Effector CD8-positive, alpha-beta T cell (primary cell): Measurements from ENCODE around the gene LPCAT3.
A peak's percentile ranks its signal among the peaks of the same experiment; 100 is the strongest.

Experiments used
- DNase-seq: peaks from one replicate; lab custom pipeline; 2025; lab: John Stamatoyannopoulos, UW

The LPCAT3 gene

DNA sequence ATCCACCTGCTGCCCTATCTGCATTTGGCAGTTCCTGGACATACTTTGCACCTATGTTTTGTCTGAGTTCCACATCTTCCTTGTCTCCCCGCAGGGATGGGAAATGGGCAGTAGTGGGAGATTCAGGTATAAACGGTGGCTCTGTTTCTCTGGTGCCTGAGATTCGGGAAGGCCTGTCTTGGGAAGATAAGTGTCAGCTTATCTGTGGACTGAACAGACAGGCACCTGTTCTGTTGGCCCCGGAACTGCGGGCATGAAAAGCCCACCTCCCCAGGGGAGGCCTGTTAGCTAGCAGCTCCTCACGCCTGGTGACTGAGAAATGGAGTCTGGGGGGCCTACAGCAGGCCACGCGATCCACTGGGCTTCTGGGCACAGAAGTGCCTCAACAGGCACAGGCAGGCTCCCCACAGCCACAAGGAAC is 53.7 kb downstream of the LPCAT3 start:
- DNase-seq: no peak

DNA sequence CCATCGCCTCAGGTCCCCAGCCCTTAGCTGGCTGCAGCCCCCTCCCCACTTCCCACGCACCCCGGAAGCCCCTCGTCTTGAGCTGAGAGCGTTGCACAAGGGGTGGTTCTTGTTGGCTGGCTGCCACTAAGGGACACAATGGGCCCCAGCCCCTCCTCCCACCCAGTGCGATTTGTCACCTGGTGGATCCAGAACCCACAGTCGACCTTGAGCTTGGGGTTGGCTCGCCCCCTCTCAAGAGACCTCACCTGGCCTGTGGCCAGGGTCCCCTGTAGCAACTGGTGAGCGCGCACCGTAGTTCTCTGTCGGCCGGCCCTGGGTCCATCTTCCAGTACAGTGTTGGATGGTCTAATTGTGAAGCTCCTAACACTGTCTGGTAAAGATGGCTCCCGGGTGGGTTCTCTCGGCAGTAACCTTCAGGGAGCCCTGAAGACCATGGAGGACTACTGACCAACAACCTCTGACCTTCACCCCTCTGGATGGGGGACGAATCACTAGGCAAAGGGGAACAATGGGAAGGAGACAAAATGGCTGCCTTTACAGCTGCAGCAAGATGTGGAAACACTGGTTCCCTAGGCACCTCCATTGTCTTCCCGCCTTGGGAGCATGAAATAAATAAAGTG is 54.4 kb downstream of the LPCAT3 start:
- DNase-seq: no peak

DNA sequence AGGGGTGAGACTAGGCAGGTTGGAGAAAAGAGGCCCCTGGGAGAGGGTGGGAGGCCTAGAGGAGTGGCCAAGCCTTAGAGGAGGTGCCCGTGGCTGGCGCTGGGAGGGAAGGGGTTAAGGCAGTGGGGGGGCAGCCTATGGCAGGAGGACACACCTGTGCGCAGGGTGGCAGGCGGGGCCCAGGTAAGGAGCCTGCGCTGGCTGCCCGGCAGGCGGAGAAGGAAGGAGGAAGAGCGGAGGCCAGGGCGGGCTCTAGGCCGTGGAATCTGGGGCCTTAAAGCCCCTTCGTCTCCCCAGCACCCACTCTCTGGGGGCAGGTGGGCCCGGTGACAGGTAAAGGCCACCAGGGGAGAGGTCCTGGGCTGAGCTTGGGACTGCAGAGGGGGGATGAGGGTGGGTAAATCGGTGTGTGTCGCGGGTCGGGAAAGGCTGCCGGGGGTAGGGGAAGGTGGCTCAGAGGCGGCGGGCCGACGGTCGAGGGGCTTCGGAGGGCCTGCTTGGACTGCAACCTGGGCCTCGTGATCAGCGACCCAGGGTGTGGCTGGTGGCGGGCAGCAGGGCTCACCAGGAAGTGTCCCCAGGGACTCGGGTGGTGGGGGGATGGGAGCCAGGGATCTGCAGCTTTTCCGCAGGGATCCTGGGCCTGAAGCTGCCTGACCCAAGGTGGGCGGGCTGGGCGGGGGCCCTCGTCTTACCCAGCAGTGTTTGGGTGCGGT is 55.1 kb downstream of the LPCAT3 start:
- DNase-seq: no peak

DNA sequence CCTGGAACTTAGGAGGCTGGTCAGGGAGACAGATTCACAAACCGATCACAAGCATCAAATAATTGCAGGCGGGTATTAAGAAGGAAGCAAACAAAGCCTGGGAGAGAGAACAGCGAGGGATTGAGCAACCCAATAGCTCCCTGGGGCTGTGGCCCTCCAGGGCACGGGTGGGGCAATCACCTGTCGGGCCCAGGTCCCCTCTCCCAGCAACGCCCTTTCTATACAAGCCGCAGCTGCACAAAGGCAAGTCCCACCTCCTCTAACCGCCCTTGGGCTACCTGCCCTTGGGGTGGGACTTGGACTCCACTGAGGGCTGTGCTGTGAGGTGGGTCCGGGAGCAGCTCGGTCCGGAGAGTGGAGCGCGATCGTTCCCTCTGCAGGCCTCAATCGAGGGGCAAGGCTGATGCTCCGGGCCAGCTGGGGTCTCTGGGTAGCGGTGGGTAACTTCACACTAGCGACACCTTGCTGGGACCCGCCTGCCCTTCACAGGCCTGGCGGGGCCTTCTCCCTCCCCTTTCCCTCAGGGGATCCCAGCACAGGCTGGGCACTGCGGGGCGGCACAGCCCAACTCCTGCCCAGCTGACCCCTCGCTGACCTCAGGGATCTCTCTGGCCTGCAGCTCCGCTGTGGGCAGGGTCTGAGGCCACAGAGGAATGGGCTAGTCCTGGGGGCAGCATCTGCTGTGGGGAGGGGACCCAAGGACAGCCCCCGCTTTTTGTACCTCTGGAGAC is 55.8 kb downstream of the LPCAT3 start:
- no peak for DNase-seq

DNA sequence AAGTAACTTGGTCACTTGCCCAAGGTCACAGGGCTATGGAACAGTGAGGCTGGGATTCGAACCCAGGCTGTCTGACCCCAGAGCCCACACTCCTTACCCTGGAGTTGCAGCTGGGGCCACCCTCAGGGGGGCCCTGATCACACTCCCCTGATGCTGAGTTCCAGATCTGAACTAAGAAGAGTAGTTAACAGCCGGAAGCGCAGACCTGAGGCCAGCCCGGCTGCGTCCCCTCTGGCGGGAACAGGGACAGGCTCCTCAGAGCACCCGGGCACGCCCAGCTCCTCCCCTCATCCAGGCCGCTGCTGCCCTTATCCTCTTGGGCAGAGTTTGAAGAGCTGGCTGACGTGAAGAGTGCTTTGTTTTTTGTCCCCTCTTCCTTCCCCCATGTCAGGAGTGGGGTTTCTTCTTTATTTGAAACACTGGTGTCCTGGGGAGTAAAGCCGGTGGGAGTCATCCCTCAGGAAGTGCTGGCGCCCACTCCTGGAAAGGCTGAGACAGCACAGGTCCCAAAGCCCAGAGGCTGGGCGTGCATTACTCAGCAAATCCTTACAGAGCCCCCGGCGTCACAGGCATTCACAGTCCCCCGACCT is 56.5 kb downstream of the LPCAT3 start:
- no peak for DNase-seq

DNA sequence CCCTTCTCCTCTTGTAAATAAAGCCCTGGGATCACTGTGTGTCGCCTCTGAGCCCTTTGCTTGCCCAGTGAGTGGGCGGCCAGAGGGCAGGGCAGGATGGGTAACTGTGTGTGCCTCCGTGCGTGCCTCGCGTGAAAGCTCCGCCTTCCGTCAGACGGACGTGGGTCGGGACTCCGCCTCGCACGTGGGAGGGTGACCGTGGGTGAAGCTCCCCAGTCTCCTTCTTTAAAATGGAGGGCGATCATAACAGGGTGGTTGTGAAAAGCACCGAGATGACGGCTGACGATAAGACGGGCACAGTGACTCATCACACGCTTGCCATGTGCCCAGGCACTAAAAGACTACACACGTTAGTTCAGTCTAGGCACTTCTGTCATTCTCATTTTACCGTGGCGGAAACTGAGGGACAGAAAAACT is 57.0 kb downstream of the LPCAT3 start:
- peak; percentile 76 for DNase-seq

DNA sequence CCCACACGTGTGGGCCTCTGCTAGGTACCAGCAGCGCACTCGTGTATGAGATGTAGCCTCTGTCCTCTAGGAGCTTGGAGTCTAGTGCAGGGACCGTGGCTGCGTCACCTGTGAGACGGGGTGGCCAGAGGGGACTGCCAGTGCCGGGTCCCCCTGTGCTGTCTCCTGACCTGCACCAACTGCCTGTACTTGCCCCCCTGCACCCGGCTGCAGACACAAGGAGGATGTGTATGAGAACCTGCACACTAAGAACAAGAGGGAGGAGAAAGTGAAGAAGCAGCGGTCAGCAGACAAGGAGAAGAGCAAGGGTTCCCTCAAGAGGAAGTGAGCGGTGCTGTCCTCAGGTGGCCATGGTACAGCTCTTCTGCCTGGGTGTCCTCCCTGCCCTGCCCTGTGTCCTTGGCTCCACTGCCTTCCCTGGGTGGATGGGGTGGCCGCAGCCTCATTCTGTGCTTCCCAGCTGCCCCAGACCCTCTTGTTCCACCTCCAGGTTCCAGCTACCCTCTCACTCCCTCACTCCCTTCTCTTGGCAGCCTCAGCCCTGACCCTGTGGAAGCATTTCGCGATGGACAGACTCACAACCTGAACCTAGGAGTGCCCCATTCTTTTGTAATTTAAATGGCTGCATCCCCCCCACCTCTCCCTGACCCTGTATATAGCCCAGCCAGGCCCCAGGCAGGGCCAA is 57.5 kb downstream of the LPCAT3 start:
- DNase-seq: no peak

DNA sequence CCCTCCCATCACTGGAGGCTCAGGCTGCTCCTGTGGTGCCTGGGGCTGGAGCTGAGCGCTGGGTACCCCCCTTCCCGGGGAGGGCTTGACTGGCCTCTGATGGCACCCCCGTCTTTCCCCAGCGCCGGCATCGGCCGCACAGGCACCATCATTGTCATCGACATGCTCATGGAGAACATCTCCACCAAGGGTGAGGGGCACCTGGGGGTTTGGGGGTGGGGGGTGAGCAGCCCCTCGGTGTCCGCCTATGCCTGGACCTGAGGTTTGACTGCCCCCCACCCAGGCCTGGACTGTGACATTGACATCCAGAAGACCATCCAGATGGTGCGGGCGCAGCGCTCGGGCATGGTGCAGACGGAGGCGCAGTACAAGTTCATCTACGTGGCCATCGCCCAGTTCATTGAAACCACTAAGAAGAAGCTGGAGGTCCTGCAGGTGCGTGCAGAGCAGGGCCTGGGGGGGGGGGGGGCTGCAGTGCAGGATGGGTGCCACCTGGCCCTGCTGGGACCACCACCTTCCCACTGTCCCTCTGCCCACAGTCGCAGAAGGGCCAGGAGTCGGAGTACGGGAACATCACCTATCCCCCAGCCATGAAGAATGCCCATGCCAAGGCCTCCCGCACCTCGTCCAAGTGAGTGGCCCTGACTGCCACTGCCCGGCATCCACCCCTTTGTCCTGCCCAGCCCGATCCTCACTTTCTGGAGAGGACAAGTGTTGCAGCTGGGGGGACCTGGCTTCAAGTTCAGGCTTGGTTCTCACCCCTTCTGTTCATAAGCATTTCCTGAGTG is 58.3 kb downstream of the LPCAT3 start:
- no peak for DNase-seq

DNA sequence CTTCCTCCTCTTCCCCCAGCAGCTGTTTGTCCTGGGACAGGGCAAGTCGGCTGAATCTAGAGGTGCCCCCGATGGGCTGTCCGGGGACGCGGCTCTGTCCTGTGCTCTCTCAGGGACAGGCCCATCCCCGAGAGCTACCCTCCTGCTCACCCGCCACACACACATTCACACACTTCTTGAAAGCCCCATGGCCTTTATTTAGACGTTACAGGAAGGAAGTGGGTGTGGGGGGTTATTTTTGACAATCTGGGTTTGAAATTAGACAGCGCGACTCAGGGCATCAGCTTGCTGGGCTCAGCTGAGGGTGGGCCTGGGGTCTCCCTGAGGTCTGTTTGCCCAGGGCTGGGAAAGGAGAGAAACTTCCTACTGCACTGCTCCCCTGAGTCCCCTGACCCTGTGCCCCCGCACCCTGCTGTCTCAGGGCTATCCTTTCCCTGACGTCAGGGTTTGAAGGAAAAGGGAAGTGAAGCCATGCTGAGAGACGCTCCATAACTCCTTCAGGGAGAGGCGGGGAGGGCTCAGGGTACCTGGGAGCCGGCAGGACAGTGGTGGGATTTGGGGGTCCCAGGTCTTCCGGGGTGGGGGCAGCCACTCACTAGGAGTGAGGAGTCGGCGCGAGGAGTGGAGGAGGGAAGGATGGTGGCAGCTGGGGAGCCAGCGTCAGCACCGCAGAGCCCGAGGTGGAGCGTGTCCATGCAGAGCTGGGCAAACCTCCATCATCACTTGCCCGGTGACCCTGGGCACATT is 59.0 kb downstream of the LPCAT3 start:
- peak; percentile 58 for DNase-seq

DNA sequence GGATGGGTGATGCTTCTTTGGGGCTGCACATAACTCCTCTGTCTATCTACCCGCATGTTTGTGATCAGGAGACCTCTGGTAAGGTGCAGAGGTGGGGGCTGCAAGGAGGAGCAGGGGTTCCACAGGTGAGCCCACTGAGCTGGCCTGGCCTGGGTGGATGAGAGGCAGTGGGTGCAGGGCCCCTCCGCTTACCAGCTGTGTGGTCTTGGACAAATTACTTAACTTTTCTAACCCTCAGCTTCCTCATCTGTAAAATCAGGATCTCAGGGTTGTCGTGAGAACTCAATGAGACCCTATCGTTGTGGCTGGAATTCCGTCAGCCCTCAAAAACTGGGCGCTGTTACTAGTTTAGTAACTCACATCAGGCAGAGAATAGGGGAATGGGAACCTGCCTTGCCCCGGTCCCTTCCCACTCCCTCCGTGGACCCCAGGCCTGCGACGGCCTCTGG is 59.6 kb downstream of the LPCAT3 start:
- DNase-seq: no peak

DNA sequence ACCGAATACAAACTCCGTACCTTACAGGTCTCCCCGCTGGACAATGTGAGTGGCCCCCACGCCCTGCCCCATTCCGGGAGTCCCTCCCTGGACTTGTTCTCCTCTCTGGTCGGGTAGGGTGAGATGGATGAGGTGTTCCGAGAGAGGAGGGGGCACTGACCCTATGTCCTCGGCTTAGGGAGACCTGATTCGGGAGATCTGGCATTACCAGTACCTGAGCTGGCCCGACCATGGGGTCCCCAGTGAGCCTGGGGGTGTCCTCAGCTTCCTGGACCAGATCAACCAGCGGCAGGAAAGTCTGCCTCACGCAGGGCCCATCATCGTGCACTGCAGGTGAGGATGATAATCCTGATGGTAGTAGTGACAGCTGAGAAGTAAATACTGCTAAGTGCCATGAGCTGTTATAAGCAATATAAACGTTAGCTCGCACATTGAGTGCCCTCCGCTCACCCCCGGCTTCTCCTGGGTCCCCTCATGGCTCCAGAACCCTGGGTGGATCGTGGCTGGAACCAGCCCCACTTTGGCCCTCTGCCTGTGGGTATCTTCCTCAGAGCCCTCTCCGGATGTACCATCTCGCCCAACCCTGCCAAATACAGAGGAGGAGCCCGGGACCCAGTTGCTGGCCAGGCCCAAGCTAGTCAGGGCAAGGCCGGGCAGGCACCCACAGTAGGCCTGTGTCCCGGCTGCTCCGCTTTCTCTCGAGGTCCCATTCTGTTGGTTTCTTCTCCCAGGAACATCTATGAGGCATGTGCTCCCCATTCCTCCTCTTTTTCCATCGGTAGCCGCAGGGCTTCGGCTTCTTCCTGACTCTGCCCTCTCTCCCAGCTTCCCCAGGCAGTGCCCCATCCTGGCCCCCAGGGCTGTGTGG is 60.3 kb downstream of the LPCAT3 start:
- DNase-seq: no peak

DNA sequence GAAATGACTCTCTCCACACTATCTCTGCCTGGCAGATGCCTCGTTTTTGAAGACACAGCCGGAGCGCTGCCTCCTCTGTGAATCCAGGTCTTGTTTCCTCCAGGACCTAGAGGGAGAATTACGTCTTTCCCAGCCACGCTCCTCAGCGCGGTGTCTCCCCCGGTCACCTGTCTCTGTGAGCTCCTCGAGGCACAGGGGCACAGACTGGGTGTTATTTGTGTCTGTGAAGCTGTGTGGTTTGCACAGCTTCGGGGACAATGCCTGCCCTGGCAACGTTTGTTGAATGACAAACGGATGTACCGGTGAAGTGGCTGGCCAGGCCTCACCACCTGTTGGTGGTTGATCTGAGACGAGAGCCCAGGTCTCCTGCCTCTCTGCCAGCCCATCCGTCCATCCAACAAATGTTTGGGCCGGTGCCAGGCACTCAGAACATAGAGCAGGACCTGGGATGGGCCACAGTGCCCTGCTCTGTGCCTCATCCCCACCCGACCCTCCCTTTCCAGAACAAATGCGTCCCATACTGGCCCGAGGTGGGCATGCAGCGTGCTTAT is 61.0 kb downstream of the LPCAT3 start:
- no peak for DNase-seq

DNA sequence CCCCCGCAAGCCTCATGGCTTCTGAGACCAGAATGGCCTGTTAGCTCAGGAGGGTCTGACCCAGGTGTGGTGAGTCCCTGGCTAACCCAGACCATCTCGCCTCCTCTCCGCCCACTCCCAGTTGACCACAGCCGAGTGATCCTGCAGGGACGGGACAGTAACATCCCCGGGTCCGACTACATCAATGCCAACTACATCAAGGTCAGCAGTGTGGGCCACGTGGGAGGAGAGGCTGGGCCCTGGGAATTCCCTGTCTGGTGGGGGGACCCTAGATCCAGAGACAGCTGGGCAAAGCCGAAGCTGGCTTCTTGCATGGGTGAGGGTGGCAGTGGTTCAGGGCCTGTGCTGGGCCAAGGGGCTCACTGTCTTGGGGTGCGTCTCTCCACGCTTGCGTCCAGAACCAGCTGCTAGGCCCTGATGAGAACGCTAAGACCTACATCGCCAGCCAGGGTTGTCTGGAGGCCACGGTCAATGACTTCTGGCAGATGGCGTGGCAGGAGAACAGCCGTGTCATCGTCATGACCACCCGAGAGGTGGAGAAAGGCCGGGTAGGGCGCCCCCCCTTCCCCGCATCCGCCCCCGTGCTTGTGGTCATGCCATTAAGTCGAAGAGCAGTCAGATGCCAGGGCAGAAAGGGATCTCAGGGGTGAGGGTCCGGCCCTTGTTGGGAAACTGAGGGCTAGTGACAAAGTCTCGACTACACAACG is 62.1 kb downstream of the LPCAT3 start:
- DNase-seq: no peak

DNA sequence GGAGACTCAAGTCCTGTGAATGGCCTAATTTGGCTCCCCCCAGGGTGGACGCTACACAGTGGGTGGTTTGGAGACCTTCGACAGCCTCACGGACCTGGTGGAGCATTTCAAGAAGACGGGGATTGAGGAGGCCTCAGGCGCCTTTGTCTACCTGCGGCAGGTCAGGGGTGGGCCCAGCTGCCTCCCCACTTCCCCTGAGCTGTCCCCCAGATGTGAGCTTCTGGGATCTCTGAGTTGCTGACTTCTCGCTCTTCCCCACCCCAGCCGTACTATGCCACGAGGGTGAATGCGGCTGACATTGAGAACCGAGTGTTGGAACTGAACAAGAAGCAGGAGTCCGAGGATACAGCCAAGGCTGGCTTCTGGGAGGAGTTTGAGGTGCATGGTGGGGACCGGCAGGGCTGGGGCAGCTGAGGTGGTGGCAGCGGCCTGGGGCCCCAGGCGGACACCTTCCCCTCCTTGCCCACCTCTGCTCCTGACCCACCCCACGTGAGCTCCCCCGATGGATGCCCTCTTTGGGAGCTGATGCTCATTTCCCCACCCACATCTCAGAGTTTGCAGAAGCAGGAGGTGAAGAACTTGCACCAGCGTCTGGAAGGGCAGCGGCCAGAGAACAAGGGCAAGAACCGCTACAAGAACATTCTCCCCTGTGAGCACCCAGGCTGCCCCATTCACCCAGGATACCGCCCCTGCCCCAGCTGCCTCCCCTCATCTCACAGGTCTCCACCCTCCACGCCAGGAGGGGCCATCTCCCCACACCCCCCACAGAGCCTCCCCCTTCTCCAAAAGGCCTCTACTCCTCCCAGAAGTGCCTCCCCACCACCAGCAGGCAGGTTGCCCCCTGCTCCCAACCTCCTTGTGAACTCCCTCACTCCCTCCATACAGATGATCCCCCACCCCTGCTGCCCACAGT is 62.9 kb downstream of the LPCAT3 start:
- no peak for DNase-seq

DNA sequence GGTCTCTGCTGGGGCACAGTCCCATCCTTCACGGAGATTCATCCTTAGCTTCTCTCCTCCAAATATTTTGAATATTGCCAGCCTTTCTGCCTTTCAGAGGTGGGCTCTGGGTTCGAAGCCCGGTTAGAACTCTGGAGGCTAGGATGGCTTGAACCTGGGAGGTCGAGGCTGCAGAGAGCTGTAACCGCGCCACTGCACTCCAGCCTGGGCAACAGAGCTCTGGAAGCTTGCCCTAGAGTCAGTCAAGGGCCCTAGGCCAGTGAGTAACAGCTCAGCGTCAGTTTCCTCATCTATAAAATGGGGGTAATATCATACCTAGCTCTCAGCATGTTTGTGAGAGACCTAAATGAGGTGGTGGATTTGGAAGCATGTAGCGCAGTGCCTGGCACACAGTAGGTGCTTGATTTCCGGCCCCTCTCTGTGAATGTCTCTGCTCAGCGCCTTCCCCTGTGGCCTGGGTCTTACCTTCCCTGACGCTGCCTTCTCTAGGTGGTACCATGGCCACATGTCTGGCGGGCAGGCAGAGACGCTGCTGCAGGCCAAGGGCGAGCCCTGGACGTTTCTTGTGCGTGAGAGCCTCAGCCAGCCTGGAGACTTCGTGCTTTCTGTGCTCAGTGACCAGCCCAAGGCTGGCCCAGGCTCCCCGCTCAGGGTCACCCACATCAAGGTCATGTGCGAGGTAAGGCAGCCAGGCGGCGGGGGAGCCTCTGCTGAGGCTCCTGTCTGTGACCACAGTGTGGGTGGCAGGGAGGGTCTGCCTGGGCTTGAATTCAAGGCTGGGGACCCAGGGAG is 63.8 kb downstream of the LPCAT3 start:
- no peak for DNase-seq

DNA sequence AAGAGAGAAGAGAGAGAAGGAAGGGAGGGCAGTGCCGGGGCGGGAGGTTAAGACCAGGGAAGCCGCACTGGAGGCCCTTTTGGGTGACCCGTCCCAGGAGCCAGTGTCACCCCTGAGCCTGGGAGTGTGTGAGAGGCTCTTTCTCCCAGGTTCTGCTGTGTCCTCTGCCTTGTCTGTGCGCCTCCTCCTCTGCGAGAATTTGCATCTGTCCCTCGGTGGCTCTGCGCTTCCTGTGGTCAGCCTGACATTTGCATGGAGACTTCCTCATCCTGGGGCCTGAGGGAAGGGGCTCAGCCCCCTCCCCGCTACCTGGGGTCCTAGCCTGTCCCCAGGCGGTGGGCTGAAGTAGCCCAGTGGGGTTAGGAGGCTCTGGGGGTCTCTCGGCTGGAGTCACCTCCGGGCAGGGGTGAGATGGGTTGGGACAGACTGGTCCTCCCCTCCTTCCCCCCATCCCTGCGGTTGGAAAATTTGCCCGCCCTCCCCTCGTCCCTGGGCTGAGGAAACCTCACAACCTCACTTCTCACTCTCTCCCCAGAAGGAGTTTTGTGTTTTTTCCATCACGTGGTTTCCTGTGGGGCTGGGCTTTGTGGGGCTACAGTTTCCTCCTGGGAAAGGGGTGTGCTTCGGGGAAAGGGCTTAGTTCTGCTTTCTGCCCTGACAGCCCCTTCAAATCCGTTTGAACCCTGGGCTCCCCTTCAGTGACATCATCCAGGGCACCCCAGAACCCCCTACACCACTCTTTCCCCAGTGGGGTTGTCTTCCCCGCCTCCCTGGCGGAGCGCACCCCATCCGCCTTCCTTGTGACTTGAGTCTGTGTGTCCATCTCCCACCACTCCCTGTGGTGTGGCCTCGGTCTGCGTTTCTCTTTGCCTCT is 64.6 kb downstream of the LPCAT3 start:
- DNase-seq: peak; percentile 77
